ENCODE results near the gene UNC5C.

The UNC5C gene

GRCh38 chr4:95500361-95500760 lies 48.4 kb downstream of the UNC5C start:
- Histone ChIP-seq H3K4me1 (ENCODE audit: control insufficient read depth, insufficient read depth, low read length) (peaks cover 3% of the 10 kb centered on the region; the same call in 1 of the 2 replicates), H3K27ac (ENCODE audit: extremely low read depth, low read depth, low read length) (no peak overlapping the region), H3K36me3 (ENCODE audit: control insufficient read depth in 2 of 2, insufficient read depth in 1 of 2, low read length in 2 of 2) (no peaks in the 10 kb centered on the region), H3K9me3 (ENCODE audit: control insufficient read depth, insufficient read depth, low read depth, low read length) (no peaks in the 10 kb centered on the region), H3K4me3 (ENCODE audit: low read depth, low read length) (no peak overlapping the region)
- POLR2A ChIA-PET = no interaction called here
- CTCF ChIA-PET = interaction anchor here (1.3 kb wide), 1 partner anchor 334 kb away, joined by 4 read pairs; no protein-coding TSS in a partner anchor
- no peak for TF ChIP-seq ZBTB7A (tag by site-specific recombination; IDR thresholded peaks at IDR 0.05; ENCODE audit: low read depth)
- TF ChIP-seq OVOL3 (tag by site-specific recombination; IDR thresholded peaks at IDR 0.05) = no peak
- no peak for TF ChIP-seq ZNF394 (tag by site-specific recombination; IDR thresholded peaks at IDR 0.05; ENCODE audit: borderline replicate concordance)
- no peak for TF ChIP-seq ZNF76 (tag by site-specific recombination; IDR thresholded peaks at IDR 0.05; ENCODE audit: borderline replicate concordance, low read depth)
- TF ChIP-seq ZNF16 (tag by site-specific recombination; IDR thresholded peaks at IDR 0.05; ENCODE audit: low read depth) = no peak
- TF ChIP-seq ZNF843 (tag by site-specific recombination; IDR thresholded peaks at IDR 0.05) = peak; percentile 52; the same call in 1 of the 2 replicates
- no peak for TF ChIP-seq ZNF488 (tag by site-specific recombination; IDR thresholded peaks at IDR 0.05)
- no peak for TF ChIP-seq ZNF555 (tag by site-specific recombination; conservative IDR thresholded peaks at IDR 0.05)
- no peak for TF ChIP-seq KLF16 (tag by site-specific recombination; IDR thresholded peaks at IDR 0.05)
- no peak for TF ChIP-seq ZIC2 (tag by site-specific recombination; IDR thresholded peaks at IDR 0.05)
- no peak for TF ChIP-seq PRDM1 (tag by site-specific recombination; IDR thresholded peaks at IDR 0.05)
- no peak for TF ChIP-seq HOXD13 (CRISPR knock-in tag; IDR thresholded peaks at IDR 0.05; ENCODE audit: borderline replicate concordance)
- no peak for TF ChIP-seq ZNF600 (tag by site-specific recombination; IDR thresholded peaks at IDR 0.05)
- no peak for TF ChIP-seq KLF1 (tag by site-specific recombination; IDR thresholded peaks at IDR 0.05)
- peak; percentile 77 for TF ChIP-seq PRDM6 (tag by site-specific recombination; IDR thresholded peaks at IDR 0.05)
- no peak for TF ChIP-seq ELK4 (IDR thresholded peaks at IDR 0.05; ENCODE audit: borderline replicate concordance, low read depth, low read length)
- no peak for TF ChIP-seq ZNF514 (tag by site-specific recombination; IDR thresholded peaks at IDR 0.05)
- TF ChIP-seq WT1 (tag by site-specific recombination; IDR thresholded peaks at IDR 0.05) = no peak
- no peak for TF ChIP-seq IKZF3 (tag by site-specific recombination; IDR thresholded peaks at IDR 0.05)
- TF ChIP-seq ZNF266 (tag by site-specific recombination; IDR thresholded peaks at IDR 0.05; ENCODE audit: low read depth) = no peak
- no peak for TF ChIP-seq ZBTB20 (tag by site-specific recombination; IDR thresholded peaks at IDR 0.05)
- TF ChIP-seq ZNF311 (tag by site-specific recombination; IDR thresholded peaks at IDR 0.05; ENCODE audit: borderline replicate concordance) = no peak
- peak; percentile 68 for TF ChIP-seq BCL6B (tag by site-specific recombination; IDR thresholded peaks at IDR 0.05)
- no peak for TF ChIP-seq ZNF362 (tag by site-specific recombination; IDR thresholded peaks at IDR 0.05)
- TF ChIP-seq ZBTB17 (tag by site-specific recombination; IDR thresholded peaks at IDR 0.05) = no peak
- TF ChIP-seq CTCF (tag by site-specific recombination; IDR thresholded peaks at IDR 0.05) = no peak
- TF ChIP-seq ZNF404 (tag by site-specific recombination; IDR thresholded peaks at IDR 0.05) = no peak
- TF ChIP-seq ZNF423 (tag by site-specific recombination; IDR thresholded peaks at IDR 0.05) = no peak
- no peak for TF ChIP-seq ZNF112 (tag by site-specific recombination; IDR thresholded peaks at IDR 0.05)
- peak; percentile 35; the same call in 1 of the 2 replicates for TF ChIP-seq FEZF1 (tag by site-specific recombination; IDR thresholded peaks at IDR 0.05)

All from HEK293 (cell line).